K562 (cell line): ENCODE data around the gene IGSF9. TPM values are rescaled to one million over a fixed set of nuclear protein-coding genes. Genes with fewer than 3 reads are reported as not detected.

Experiments
- ATAC-seq: fragments of 200-7000 bp; cut with Tn5 transposase; 3 replicates; pipeline ENCODE4 v1.9.1; 2020; ENCODE audit warnings: moderate library complexity
- Bru-seq: library from RNA; stranded (reverse); fragments of 400-500 nt; gene quantifications from one replicate; lab custom pipeline; 2021; lab: Mats Ljungman, UMichigan
- BruChase-seq, 2 experiments: library from RNA; stranded (reverse); fragments of 400-500 nt; gene quantifications; one replicate each; lab custom pipeline; 2021; lab: Mats Ljungman, UMichigan
- BruUV-seq: library from RNA; stranded (reverse); fragments of 400-500 nt; replicated peaks from 2 replicates; lab custom pipeline; 2021; lab: Mats Ljungman, UMichigan
- CTCF ChIA-PET: fragments of 300-600 bp; formaldehyde crosslinking; extraction: SDS; loops from one replicate; lab custom pipeline; 2021; ENCODE audit warnings: low intra/inter-chr PET ratio; lab: Yijun Ruan, JAX
- POLR2A ChIA-PET: fragments of 300-600, 350-650 bp; sonication (Branson Sonifier 250); formaldehyde crosslinking; extraction: SDS; loops from one replicate; lab custom pipeline; 2021; ENCODE audit warnings: antibody characterized with exemption, inconsistent platforms; lab: Yijun Ruan, JAX
- DNase-seq, 4 experiments: peaks; one replicate each; pipeline versions ENCODE4 v3.0.0 to v3.0.0-alpha.2; 2011 to 2018; ENCODE audit warnings: low spot score in 3 of 4, mixed read lengths in 3 of 4; ENCODE audit errors: extremely low read depth in 1 of 4
- FAIRE-seq: peaks from 2 replicates; lab custom pipeline; 2011; peaks lifted over from hg19 to GRCh38; lab: Jason Lieb, UNC
- H2AFZ ChIP-seq: 2 replicates; pipeline ENCODE4 v1.6.0; 2011; ENCODE audit warnings: low read depth, low read length, control low read depth, inconsistent platforms
- H3K27ac ChIP-seq: fragments of 200-600 bp; 3 replicates; pipeline ENCODE4 v1.8.0; 2011; ENCODE audit warnings: low read depth, mild to moderate bottlenecking, control low read depth, inconsistent platforms, low read length, moderate library complexity, mixed read lengths; ENCODE audit errors: extremely low read depth
- H3K27me3 ChIP-seq, 2 experiments: fragments of 300-600 bp in 1 of 2; 2 replicates in 1 of 2; 3 replicates in 1 of 2; pipeline versions ENCODE4 v1.6.0 to v1.8.0; 2011; ENCODE audit warnings: inconsistent platforms in 2 of 2, low read length in 2 of 2, mild to moderate bottlenecking in 1 of 2, mixed read lengths in 1 of 2, moderate library complexity in 1 of 2; ENCODE audit not compliant: control insufficient read depth in 2 of 2, insufficient read depth in 2 of 2
- H3K36me3 ChIP-seq: fragments of 300-600 bp; 3 replicates; pipeline ENCODE4 v1.8.0; 2011; ENCODE audit warnings: mild to moderate bottlenecking, low read length, inconsistent platforms; ENCODE audit not compliant: control insufficient read depth, insufficient read depth
- H3K4me1 ChIP-seq, 2 experiments: fragments of 200-600 bp in 1 of 2; replicated peaks in 1 of 2; 2 replicates in 1 of 2; 3 replicates in 1 of 2; pipeline versions ENCODE4 v1.5.1 to v1.8.0; 2011; ENCODE audit warnings: inconsistent platforms in 2 of 2, low read length in 2 of 2, mild to moderate bottlenecking in 1 of 2, mixed read lengths in 1 of 2, moderate library complexity in 1 of 2; ENCODE audit not compliant: control insufficient read depth in 2 of 2, insufficient read depth in 2 of 2
- H3K4me2 ChIP-seq: 2 replicates; pipeline ENCODE4 v1.6.1; 2011; ENCODE audit warnings: low read length, control low read depth, inconsistent platforms, mixed read lengths; ENCODE audit not compliant: insufficient read depth
- H3K4me3 ChIP-seq: fragments of 200-600 bp; sonication (generic), shearing (Covaris generic); 2 replicates; pipeline ENCODE4 v1.5.1; 2016; ENCODE audit warnings: control low read depth, inconsistent platforms
- H3K79me2 ChIP-seq: fragments of 200-600 bp; 3 replicates; pipeline ENCODE4 v1.8.0; 2011; ENCODE audit warnings: low read length, inconsistent platforms; ENCODE audit not compliant: control insufficient read depth, insufficient read depth
- H3K9ac ChIP-seq, 2 experiments: 2 replicates each; pipeline versions ENCODE4 v1.6.0 to v1.6.1; 2011; ENCODE audit warnings: low read depth in 2 of 2, low read length in 2 of 2, control low read depth in 1 of 2, inconsistent platforms in 1 of 2, mild to moderate bottlenecking in 1 of 2, mixed read lengths in 1 of 2; ENCODE audit not compliant: insufficient read depth in 1 of 2
- H3K9me1 ChIP-seq: one replicate; pipeline ENCODE4 v1.6.0; 2011; ENCODE audit warnings: inconsistent platforms, mild to moderate bottlenecking, low read length, moderate library complexity; ENCODE audit not compliant: control insufficient read depth, insufficient read depth
- H3K9me3 ChIP-seq: replicated peaks from 2 replicates; pipeline ENCODE4 v1.5.1; 2011; ENCODE audit warnings: low read depth, low read length, inconsistent platforms; ENCODE audit not compliant: control insufficient read depth, insufficient read depth
- H4K20me1 ChIP-seq: replicated peaks from 2 replicates; pipeline ENCODE4 v1.6.1; 2011; ENCODE audit warnings: low read length, inconsistent platforms, mixed read lengths; ENCODE audit not compliant: control insufficient read depth, insufficient read depth
- BACH1 ChIP-seq: fragments of 200-800 bp; sonication (Bioruptor generic); IDR thresholded peaks from 2 replicates; pipeline ENCODE4 v1.6.1; 2016; ENCODE audit warnings: missing genetic modification characterization, missing compliant biosample characterization
- CSDE1 ChIP-seq, 2 experiments: fragments of 450-650 bp; IDR thresholded peaks; 2 replicates each; pipeline ENCODE4 v1.6.1; 2016; ENCODE audit warnings: mild to moderate bottlenecking in 1 of 2
- DIDO1 ChIP-seq: fragments of 450-650 bp; IDR thresholded peaks from 2 replicates; pipeline ENCODE4 v1.6.1; 2016; ENCODE audit warnings: low read depth, missing biosample characterization, missing genetic modification characterization
- E2F3 ChIP-seq: fragments of 250-450 bp; sonication (Bioruptor Pico); IDR thresholded peaks from 2 replicates; pipeline ENCODE4 v1.4.0; 2020; ENCODE audit warnings: mild to moderate bottlenecking
- EGR1 ChIP-seq: fragments of 450-650 bp; conservative IDR thresholded peaks from 2 replicates; pipeline ENCODE4 v1.6.1; 2017; ENCODE audit warnings: mild to moderate bottlenecking
- EP400 ChIP-seq: fragments of 450-650 bp; IDR thresholded peaks from 2 replicates; pipeline ENCODE4 v1.6.1; 2017; ENCODE audit warnings: antibody characterized with exemption, mild to moderate bottlenecking, moderate library complexity
- HMGXB4 ChIP-seq: sonication (generic); formaldehyde crosslinking; IDR thresholded peaks from 2 replicates; pipeline ENCODE4 v1.8.1; 2023; ENCODE audit warnings: mild to moderate bottlenecking, missing genetic modification reagents
- KAT2B ChIP-seq: IDR thresholded peaks from one replicate; pipeline ENCODE4 v1.6.1; 2012; ENCODE audit warnings: low read depth, mild to moderate bottlenecking, control low read depth, inconsistent platforms, low read length, moderate library complexity
- MCM5 ChIP-seq: fragments of 450-650 bp; IDR thresholded peaks from 2 replicates; pipeline ENCODE4 v1.6.1; 2016; ENCODE audit warnings: low read depth
- MTA3 ChIP-seq: fragments of 450-650 bp; formaldehyde crosslinking; IDR thresholded peaks from 2 replicates; pipeline ENCODE4 v1.6.1; 2017; ENCODE audit warnings: mild to moderate bottlenecking, borderline replicate concordance
- TRIM24 ChIP-seq, 2 experiments: fragments of 450-650 bp; IDR thresholded peaks; 2 replicates each; pipeline ENCODE4 v1.6.1; 2016
- ZNF239 ChIP-seq: fragments of 250-450 bp; sonication (Bioruptor Pico); IDR thresholded peaks from 2 replicates; pipeline ENCODE4 v1.4.0; 2020; ENCODE audit warnings: mild to moderate bottlenecking
- ZNF830 ChIP-seq: fragments of 250-450 bp; sonication (Bioruptor Pico); IDR thresholded peaks from 2 replicates; pipeline ENCODE4 v1.5.0; 2021; ENCODE audit warnings: mild to moderate bottlenecking
- WGBS: fragments of 100-300 bp; shearing (Covaris generic); methylation state at CpG from one replicate; pipeline ENCODE4 v1.1.6; 2016; ENCODE audit warnings: low coverage, mixed read lengths; ENCODE audit not compliant: insufficient coverage; ENCODE audit errors: missing lambda C conversion rate; 5-methylcytosine and 5-hydroxymethylcytosine counted together
- in situ Hi-C: fragments of 300-500 bp; cut with MboI; formaldehyde crosslinking; loops from 4 replicates; pipeline ENCODE4 v1.15.0; 2018; ENCODE audit warnings: inconsistent platforms, mixed read lengths
- intact Hi-C: fragments of 100-400 bp; cut with micrococcal nuclease; formaldehyde crosslinking; loops from 2 replicates; pipeline ENCODE4 v1.14.2; 2022
- long read RNA-seq, 3 experiments: library from polyadenylated mRNA in 2 of 3; library from RNA in 1 of 3; unstranded in 2 of 3; stranded (forward) in 1 of 3; transcript quantifications; one replicate each; pipeline ENCODE4 v2.0.0, GENCODE V29; 2019 to 2022
- polyA minus RNA-seq, 3 experiments: library from RNA; depleted of rRNA, polyadenylated mRNA; stranded (reverse); fragments of >200 nt; gene quantifications; 2 replicates each; pipeline ENCODE4 v1.2.3, GENCODE V29; 2011
- polyA plus RNA-seq, 8 experiments: library from polyadenylated mRNA; depleted of rRNA in 4 of 8; stranded (reverse) in 5 of 8; unstranded in 3 of 8; fragments of >200 nt; fragmentation: Nextera tagmentation in 2 of 8; fragmentation: Illumina TruSeq in 1 of 8; extraction: Ambion mirVana in 2 of 8; extraction: Trizol in 1 of 8; gene quantifications; 2 replicates each; pipeline versions ENCODE4 v1.2.1 to v1.2.3, GENCODE V29; 2011 to 2014; ENCODE audit warnings: inconsistent platforms in 1 of 8, missing spikeins in 1 of 8
- total RNA-seq, 7 experiments: library from RNA; depleted of rRNA in 6 of 7; stranded (reverse); fragments of >200 nt in 6 of 7; fragmentation: Illumina TruSeq in 2 of 7; extraction: Trizol in 2 of 7; gene quantifications; 2 replicates each; pipeline versions ENCODE4 v1.2.1 to v1.2.3, GENCODE V29; 2011 to 2021; ENCODE audit warnings: low replicate concordance in 1 of 7

IGSF9 gene
- 0.28 TPM in 1 of 2 replicates, not detected in the other for total RNA-seq (2011; cell fraction: chromatin; rRNA removed; ENCODE audit: low replicate concordance)
- total RNA-seq (2011; cell fraction: nucleolus; rRNA removed): 0.13 and 0.17 TPM in 2 replicates
- 0.15 and 0.29 TPM in 2 replicates for total RNA-seq (2011; cell fraction: nucleoplasm; rRNA removed)
- total RNA-seq (2014; rRNA removed) (0.09 and 0.24 TPM in 2 replicates), total RNA-seq (2014; rRNA removed; fragmentation: Illumina TruSeq; extraction: Trizol) (0.04 TPM in 1 of 2 replicates, not detected in the other), total RNA-seq (2015; rRNA removed; fragmentation: Illumina TruSeq; extraction: Trizol) (0.04 and 0.08 TPM in 2 replicates), total RNA-seq (2021) (0.29 and 0.34 TPM in 2 replicates), polyA plus RNA-seq (2011; rRNA removed) (0.03 and 0.09 TPM in 2 replicates), polyA plus RNA-seq (2014; fragmentation: Illumina TruSeq; extraction: Trizol) (0.19 and 0.22 TPM in 2 replicates), polyA plus RNA-seq (2014; fragmentation: Nextera tagmentation; extraction: Ambion mirVana) (under 1 TPM in 1 of 2 experiments, not detected in 1; 0.04 TPM), polyA plus RNA-seq (2014; rRNA removed) (0.25 and 0.31 TPM in 2 replicates), polyA minus RNA-seq (2011; rRNA and poly(A)+ RNA removed) (0.07 TPM in 1 of 2 replicates, not detected in the other), Bru-seq, nascent RNA (percentile 17 among the genes with signal in this experiment), BruChase-seq, experiment 1, labeled RNA remaining after a 2-hour chase (percentile 12 among the genes with signal in this experiment), BruChase-seq, experiment 2, labeled RNA remaining after a 6-hour chase (percentile 14 among the genes with signal in this experiment)
- 0.07 and 0.12 TPM in 2 replicates for polyA plus RNA-seq (2011; cell fraction: cytosol; rRNA removed)
- polyA plus RNA-seq (2011; cell fraction: nucleus; rRNA removed): 0.38 TPM in 2 replicates
- polyA plus RNA-seq (2012): 0.18 and 0.26 TPM in 2 replicates
- 0.19 TPM in 1 of 2 replicates, not detected in the other for polyA minus RNA-seq (2011; cell fraction: cytosol; rRNA and poly(A)+ RNA removed)
- 0.11 and 0.13 TPM in 2 replicates for polyA minus RNA-seq (2011; cell fraction: nucleus; rRNA and poly(A)+ RNA removed)
- long read RNA-seq, experiment 1: 0 reads
- long read RNA-seq, experiment 2: 0 reads
- long read RNA-seq, experiment 3: 0 reads

GRCh38 chr1:159945483-159946241 is at the start of gene IGSF9:
IGSF9 (minus strand) TSS chr1:159945613; CDS start chr1:159943454, 2,159 bp downstream.
- ChIA-PET POLR2A (interaction anchor here (0.5 to 1.4 kb wide), 4 partner anchors 10 to 260 kb away, joined by 3 to 5 read pairs (median 4); no protein-coding TSS in a partner anchor), CTCF (interaction anchor here (0.7 to 1.3 kb wide), 3 partner anchors 54 to 165 kb away, joined by 3 to 5 read pairs (median 3); partner anchors contain the start of gene DUSP23)
- Histone ChIP-seq H3K36me3 (no peaks in the 10 kb centered on the region), H4K20me1 (0 out of 2 replicates have a peak, but pooled peaks cover 3% of the 10 kb centered on the region), H3K27ac (no peak within 1 kb of the TSS), H3K9me3 (no peaks in the 10 kb centered on the region), H3K4me3 (peak within 1 kb of the TSS; percentile 36), H3K9ac (peak within 1 kb of the TSS; percentile 21 to 93; a peak in 3 of 4 replicates), H3K4me2 (peak within 1 kb of the TSS; percentile 68), H3K79me2 (no peaks in the 10 kb centered on the region), H3K9me1 (no peaks in the 10 kb centered on the region), H2AFZ (peak within 1 kb of the TSS; percentile 96), H3K27me3 (peaks cover 0 to 38% of the 10 kb centered on the region in 2 experiments; a peak in 4 of 5 replicates), H3K4me1 (peaks cover 5 to 13% of the 10 kb centered on the region in 2 experiments; a peak in 3 of 5 replicates)
- 3% methylated on average over 26 of the region's 58 CpGs for WGBS
- DNase-seq (peak; percentile 89 to 90 (median 89)), FAIRE-seq (peak; percentile 79), ATAC-seq (peak; percentile 98)
- in situ Hi-C loops (no loop called here), intact Hi-C loops (loop anchor here (5.0 kb wide), 1 partner anchor 163 kb away; the partner anchor contains the start of gene DUSP23)
- BruUV-seq: no TSS peak
- TF ChIP-seq MTA3 (no peak), BACH1 (tag) (no peak), KAT2B (no peak), EP400 (peak; percentile 80; the same call in 1 of the 2 replicates), DIDO1 (tag) (no peak), MCM5 (no peak), TRIM24 (IDR thresholded peaks at IDR 0.05) (no peak), CSDE1 (IDR thresholded peaks at IDR 0.05) (peak in 1 of 2 experiments; percentile 64; a peak in 1 of 4 replicates), ZNF830 (CRISPR knock-in tag) (no peak), EGR1 (peak; percentile 41), ZNF239 (CRISPR knock-in tag) (no peak), HMGXB4 (CRISPR knock-in tag) (0 out of 2 replicates have a peak, but pooled peaks have one; percentile 57), E2F3 (CRISPR knock-in tag) (peak; percentile 67; the same call in 1 of the 2 replicates)
